ENCODE data around the gene MLKL. TPM values are rescaled to one million over a fixed set of nuclear protein-coding genes. Genes with fewer than 3 reads are reported as not detected.

Gene MLKL
- polyA plus RNA-seq, 4 donors: 2.6 to 4.2 (median 3.7) TPM

Other genes with a start within 250 kb of the MLKL start
- gene GLG1, start 93.7 kb downstream of the MLKL start, polyA plus RNA-seq (ENCODE audit: insufficient read length in 4 of 4): 100 to 1,000 TPM; 154 to 161 (median 156) TPM
- 10 to 100 TPM; 26.4 to 31.5 (median 28.2) TPM for gene RFWD3, start 34.0 kb downstream of the MLKL start, polyA plus RNA-seq (ENCODE audit: insufficient read length in 4 of 4)
- 1 to 10 TPM; 3.0 to 5.3 (median 3.9) TPM for gene FA2H, start 74.0 kb upstream of the MLKL start, polyA plus RNA-seq (ENCODE audit: insufficient read length in 4 of 4)

Data from left renal cortex interstitium (tissue), 4 donors.